Transverse colon (tissue), 3 donors: ENCODE results near the gene GNG14.

Source experiments
- POLR2A ChIP-seq: fragments of 450-650 bp; IDR thresholded peaks from one replicate; pipeline ENCODE4 v1.6.1; 2016; ENCODE audit warnings: antibody characterized with exemption, mild to moderate bottlenecking, moderate library complexity
- TF ChIP-seq, protein P1 (sequence below), 5 experiments: fragments of 200-600 bp in 3 of 5; fragments of 450-650 bp in 2 of 5; sonication (generic) in 3 of 5; IDR thresholded peaks; 1 replicate in 2 of 5; 2 replicates in 3 of 5; pipeline ENCODE4 v1.5.1; 2016 to 2017; ENCODE audit warnings: antibody characterized with exemption in 5 of 5, inconsistent platforms in 3 of 5, mild to moderate bottlenecking in 2 of 5, moderate library complexity in 1 of 5

DNA sequence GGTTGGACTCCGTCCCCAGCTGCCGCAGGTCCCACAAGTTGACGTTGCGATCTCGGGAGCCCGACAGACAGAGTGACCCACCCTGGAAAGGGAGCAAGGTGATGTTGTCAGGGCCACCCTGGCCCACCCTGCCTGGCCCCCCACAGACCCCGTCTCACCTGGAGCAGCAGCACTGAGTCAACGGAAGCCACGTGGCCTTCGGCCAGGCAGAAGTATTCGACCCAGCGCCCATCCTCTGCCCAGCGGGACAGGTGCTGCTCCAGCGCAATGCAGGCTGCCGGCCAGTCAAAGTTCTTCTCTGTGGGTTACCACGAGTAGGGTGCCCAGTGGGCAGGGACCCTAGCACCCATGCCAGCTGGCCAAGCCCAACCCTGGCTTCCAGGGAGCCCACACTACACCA lies 6.8 kb downstream of the GNG14 start:
- TF ChIP-seq POLR2A, result no peak
- TF ChIP-seq, protein P1, sequence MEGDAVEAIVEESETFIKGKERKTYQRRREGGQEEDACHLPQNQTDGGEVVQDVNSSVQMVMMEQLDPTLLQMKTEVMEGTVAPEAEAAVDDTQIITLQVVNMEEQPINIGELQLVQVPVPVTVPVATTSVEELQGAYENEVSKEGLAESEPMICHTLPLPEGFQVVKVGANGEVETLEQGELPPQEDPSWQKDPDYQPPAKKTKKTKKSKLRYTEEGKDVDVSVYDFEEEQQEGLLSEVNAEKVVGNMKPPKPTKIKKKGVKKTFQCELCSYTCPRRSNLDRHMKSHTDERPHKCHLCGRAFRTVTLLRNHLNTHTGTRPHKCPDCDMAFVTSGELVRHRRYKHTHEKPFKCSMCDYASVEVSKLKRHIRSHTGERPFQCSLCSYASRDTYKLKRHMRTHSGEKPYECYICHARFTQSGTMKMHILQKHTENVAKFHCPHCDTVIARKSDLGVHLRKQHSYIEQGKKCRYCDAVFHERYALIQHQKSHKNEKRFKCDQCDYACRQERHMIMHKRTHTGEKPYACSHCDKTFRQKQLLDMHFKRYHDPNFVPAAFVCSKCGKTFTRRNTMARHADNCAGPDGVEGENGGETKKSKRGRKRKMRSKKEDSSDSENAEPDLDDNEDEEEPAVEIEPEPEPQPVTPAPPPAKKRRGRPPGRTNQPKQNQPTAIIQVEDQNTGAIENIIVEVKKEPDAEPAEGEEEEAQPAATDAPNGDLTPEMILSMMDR (IDR thresholded peaks at IDR 0.05), result no peak
